CD4-positive, alpha-beta T cell treated with Interleukin-17A for 1 hour (primary cell): Measurements from ENCODE around the gene SLC2A4.

ENCODE experiments used
- DNase-seq: peaks from one replicate; pipeline ENCODE4 v3.0.0-alpha.2; 2020

Gene SLC2A4

DNA sequence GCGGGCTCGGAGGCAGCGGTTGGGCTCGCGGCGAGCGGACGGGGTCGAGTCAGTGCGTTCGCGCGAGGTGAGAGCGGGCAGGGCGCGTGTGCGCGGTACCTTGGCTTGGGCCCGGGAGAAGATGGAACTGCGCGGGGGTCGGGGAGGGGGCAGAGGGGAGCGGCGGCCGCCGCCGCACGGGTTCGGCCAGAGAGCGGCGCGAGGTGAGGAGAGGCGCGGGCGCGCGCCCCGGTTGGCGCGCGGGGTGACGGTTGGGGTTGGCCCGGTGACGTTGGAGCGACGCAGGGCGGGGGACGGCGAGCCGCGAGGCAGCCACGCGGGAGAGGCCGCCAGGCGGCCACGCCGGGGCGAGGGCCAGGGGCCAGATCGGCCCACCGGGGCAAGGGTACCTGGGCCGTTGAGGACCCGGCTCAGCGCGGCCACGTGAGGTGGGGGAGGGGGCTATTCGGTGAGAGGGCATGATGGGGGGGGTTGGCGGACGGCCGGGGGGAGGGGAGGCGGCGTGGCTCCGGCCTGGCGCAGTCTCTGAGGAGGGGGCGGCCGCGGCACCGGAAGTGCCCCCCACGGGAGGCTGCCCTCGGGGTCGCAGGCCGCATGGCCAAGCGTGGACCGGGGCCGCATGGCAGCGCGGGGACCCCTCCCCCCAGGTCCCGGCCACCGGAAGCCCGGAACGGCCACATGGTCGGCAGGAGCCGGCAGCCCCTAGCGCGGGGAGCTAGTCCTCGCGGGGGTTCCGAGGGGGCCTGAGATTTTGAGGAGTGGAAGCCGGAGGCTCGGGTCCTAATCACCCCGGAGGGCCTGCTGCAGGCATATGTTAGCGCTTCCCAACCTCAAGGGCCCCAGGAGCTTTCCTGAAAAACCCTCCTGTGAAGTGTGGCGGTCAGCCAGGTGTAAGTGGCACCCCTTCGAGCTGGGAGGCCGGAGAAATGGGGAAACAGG lies 26.4 kb downstream of the SLC2A4 start:
- no peak for DNase-seq

DNA sequence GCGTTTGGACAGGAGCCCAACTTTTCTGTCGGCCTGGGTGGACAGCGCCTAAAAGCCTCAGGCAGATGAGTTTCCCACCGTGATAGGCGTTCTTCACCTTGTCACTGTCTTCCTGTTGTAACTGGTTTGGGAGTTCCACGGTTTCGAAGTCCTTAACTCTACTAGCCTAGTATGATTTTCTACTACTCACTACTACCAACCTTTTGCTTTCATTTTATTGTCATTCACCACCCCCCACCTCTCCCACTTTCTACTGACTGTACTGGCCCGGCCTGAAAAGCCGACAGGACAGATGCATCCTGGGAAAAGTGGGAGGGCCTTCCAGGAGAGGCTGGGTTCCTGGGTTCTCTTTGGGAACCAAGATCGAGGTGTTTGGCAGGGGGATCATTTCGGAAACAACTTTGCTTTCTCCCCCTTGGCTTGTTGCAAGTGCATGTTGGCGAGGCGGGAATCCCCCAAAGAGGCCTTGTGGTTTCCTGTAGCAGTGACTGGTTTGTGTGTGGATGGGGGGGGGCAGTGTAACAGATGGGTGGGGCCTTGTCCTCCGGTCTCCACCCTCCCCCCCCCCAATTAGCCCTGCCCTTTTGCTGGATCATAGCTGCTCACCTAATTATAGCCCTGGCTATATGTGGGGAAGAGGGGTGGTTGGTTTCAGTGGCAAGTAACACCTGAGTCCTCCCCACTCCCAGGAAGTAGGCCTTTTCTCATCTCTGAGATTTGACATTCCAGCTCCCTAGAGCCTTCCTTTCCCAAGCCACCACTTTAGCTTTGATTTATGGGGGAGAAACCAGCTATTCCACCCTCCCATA lies 27.3 kb downstream of the SLC2A4 start:
- peak; percentile 97 for DNase-seq

DNA sequence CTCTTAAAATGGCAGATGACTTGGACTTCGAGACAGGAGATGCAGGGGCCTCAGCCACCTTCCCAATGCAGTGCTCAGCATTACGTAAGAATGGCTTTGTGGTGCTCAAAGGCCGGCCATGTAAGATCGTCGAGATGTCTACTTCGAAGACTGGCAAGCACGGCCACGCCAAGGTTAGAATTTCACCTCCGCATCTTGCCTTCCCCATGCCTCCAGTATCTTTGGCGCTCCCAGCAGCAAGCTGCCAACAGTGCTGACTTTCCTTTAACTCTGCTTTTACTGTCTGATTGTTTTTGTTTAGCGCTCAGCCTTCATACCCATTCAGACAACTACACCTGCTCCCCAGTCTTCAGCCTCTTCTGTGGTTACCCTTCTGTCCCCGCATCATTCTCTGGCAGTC lies 28.1 kb downstream of the SLC2A4 start:
- DNase-seq, result no peak

GRCh38 chr17:7311110-7311705 lies 29.7 kb downstream of the SLC2A4 start:
- no peak for DNase-seq

DNA sequence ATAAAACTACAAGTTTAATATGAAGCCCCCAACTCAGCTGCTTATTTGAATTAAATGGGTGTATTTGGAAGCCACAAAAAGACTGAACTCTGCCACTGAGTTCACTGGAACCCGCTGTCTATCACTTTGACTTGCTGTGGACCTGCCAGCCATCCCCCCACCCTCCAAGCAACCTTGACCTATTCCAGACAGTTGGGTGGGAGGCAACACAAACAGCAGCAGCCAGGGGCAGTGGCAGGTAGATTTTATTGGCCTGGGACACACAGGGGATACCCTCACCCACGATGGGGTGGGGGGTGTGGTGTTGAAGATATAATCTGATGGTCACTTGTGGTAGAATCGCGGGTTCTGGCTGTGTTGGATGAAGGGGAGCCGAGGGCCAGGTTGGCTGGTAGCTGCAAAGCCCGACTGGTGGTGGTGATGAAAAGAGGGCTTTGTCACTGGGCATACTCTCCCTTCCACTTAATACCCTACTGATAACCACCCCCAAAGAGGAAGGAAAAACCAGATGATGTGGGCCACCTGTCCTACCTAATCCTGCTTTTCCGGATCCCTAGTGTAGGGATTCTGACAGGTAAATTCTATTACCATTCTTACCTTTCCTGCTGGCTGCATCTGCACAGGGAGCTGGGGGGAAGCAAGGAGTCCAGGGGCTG lies 31.0 kb downstream of the SLC2A4 start:
- DNase-seq, result no peak

DNA sequence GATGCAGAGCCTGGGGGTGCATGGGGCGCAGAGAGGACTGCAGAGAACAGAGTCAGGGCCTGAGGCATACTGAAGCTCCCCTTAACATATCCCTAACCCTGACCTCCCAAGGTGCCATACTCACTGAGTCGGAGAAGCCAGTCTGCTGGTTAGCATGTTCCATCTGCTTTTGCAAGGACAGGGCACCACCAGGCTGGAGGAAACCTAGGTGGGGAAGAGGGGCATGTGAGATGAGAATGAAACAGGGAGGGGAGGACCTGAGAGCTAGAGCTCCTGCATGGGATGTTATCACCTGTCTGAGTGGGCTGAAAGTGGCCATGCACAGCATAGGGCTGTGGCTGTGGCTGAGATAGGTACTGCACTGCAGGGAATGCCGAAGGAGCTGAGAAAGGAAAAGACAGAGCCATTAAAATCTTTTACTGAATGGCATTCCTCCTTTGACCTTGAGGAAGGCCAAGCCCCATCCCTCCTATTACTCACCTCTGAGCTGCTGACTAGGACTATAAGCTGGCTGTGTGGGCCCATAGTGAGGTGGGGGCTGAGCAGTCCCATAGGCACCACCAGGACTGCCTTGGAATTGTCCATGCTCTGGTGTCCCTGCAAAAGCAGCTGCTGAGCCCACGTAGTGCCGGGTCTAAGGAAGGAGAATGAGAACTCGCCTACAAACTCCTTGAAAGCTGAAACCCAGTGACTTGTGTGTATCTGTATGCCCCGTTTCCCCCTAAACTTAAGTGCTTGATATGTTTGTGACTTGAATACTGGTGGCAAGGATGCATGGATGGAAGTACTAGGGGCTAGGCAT lies 31.8 kb downstream of the SLC2A4 start:
- DNase-seq, result peak; percentile 40

GRCh38 chr17:7313890-7314718 lies 32.6 kb downstream of the SLC2A4 start:
- no peak for DNase-seq

DNA sequence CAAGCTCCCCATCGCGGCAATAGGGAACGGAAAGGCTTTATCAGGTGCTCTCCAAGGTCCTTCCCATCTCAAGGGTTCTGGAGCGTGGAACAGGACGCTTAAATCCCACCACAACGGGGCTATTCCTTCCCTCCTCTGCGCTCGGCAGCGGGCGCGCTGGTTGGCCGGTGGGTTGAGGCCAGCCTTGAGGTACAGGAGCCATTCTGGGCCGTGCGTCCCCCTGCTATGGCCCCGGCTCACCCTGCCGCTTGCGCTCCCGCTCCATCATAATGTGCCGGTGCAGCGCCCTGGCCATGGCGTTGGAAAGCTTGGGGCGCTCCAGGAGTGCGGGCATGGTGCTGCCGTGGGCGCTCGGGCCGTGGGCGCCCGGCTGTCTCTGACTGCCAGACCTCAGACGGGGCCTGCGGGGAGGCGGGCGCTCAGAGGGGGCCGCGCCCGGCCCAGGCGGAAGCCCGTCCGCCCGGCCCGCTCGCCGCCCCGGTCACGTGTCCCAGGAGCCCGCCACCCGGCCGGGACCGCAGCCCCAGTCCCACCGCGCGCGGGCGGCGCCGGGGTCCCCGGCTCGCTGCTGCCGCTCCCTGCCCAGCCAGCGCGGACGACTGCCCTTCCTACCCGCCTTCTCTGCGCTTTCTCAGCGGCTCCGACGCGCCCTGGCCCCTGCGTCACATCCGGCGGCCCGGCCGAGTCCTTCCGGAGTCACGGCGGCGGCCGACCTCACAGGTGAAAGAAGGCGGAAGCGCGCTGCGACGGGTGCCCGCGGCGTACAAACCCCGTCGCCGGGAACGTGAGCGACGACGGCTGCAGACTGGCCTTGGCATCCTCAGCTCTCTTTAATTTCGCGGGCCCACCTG lies 33.4 kb downstream of the SLC2A4 start, which contains the start of gene GPS2:
Gene GPS2 (minus strand): TSS at position 642 of the 851 bp plus-strand sequence. CDS start 308 bp downstream, at position 334.
- DNase-seq, result peak; percentile 94

GRCh38 chr17:7315570-7316235 lies 34.2 kb downstream of the SLC2A4 start:
- DNase-seq, result no peak

- DNase-seq, result no peak
Measured at GRCh38 chr17:7317161-7317803, 35.8 kb downstream of the SLC2A4 start.

DNA sequence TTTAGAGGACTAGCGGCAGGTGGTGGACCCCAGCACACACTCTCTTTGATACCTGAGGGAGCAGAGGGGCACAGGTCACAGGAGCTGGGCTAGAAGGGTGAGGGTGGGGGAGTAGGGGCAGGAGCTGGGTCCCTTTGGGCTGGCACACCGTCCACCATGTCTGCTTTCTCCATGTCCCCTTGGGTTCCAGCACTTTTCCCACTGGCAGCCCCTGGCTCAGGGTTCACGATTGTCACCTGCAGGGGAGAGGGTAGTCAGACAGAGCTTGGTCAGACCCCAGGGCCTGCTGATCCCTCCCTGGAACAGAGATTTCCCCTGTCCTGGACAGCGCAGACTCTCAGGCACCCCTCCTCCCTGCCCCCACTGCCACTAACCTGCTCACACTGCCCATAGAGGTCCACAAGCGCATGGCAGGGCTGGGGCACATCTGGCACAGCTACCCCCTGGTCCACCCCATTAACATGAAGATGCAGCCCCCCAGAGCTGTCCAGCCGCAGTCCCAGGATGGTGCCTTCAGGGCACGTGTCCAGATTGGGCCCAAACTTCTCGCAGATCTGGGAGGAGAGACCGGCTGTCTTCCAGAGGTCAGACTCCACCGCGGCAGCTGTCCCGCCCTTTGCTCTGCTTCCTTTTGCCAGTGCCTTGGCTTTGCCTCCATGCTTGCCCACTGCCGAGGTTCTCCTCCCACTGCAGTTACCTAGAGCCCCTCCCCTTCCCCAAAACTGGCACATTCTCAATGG lies 36.8 kb downstream of the SLC2A4 start:
- no peak for DNase-seq

GRCh38 chr17:7321466-7321865 lies 39.9 kb downstream of the SLC2A4 start:
- DNase-seq, result no peak

GRCh38 chr17:7322520-7323194 lies 41.1 kb downstream of the SLC2A4 start:
- DNase-seq, result no peak

GRCh38 chr17:7323731-7324437 lies 42.4 kb downstream of the SLC2A4 start:
- peak; percentile 70 for DNase-seq

GRCh38 chr17:7324438-7324779 lies 42.9 kb downstream of the SLC2A4 start:
- DNase-seq, result no peak

DNA sequence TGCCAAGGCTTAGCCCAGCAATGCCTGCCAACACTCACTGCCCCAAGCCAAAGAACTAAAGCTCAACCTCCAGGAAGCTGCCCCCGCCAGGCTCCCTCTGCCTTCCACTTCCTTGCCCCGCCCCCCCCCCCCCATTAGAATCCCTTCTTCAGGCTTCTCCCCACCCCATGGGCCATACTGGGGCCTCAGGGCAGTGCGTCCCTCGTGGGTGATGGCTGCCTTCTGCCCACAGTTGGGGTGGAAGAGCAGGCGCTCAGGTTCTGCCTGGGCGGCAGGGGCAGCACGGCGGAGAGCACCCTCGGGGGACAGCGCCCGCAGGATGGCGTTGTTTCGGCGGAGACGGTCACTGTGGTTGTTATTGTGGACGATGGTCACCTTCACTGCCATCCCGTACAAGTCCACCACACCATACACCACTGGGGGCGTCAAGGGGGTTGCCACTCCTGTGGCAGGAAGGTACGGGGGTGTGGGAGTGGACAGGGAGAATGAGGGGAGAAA lies 43.6 kb downstream of the SLC2A4 start:
- no peak for DNase-seq

DNA sequence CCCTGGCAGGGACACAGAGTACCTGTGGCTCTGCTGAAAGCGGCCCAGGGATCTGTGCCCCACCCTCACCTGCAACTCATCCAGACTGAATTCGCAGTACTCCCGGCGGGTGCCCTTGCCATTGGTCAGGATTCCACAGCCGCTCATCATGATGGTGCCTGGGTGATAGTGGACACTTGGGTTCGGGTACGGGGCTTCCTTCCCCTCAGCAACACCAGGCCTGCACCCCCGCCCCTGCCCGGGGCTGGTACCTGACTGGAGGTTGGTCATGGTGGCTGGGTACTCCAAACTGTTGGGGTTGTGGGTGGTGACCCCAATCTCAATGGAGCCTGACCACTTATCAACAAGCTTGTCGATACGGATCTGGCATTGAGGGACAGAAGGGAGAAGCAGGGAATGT lies 44.7 kb downstream of the SLC2A4 start:
- DNase-seq, result no peak
